Measurements from ENCODE around the gene RAB3IP. TPM values are rescaled to one million over a fixed set of nuclear protein-coding genes. Genes with fewer than 3 reads are reported as not detected.

RAB3IP gene
- total RNA-seq = 10 to 100 TPM; 19.6 to 27.7 TPM

- peak; percentile 96 to 97 for ATAC-seq
- Mint-ChIP-seq H3K27ac (peak within 1 kb of the TSS; percentile 27 to 85), H3K4me1 (ENCODE audit: low read depth in 2 of 2) (peaks cover 8 to 16% of the 10 kb centered on the region in 2 donors), H3K4me3 (peak within 1 kb of the TSS; percentile 92), H3K36me3 (no peaks in the 10 kb centered on the region), H3K27me3 (peaks cover 5 to 17% of the 10 kb centered on the region in 2 donors), H3K9me3 (no peaks in the 10 kb centered on the region)
- DNase-seq (ENCODE audit: low spot score) = peak; percentile 93
These were observed at the start of gene RAB3IP for GRCh38 chr12:69738351-69739286. RAB3IP (plus strand) TSS chr12:69738860; CDS start chr12:69755409, 16,549 bp downstream.

- ATAC-seq (no peak), DNase-seq (ENCODE audit: low spot score) (no peak)
- Mint-ChIP-seq H3K4me1 (ENCODE audit: low read depth in 2 of 2) (peaks cover 0 to 3% of the 10 kb centered on the region in 2 donors), H3K27me3 (peaks cover 17 to 36% of the 10 kb centered on the region in 2 donors), H3K4me3 (no peak overlapping the region), H3K27ac (no peak overlapping the region), H3K36me3 (no peaks in the 10 kb centered on the region), H3K9me3 (no peaks in the 10 kb centered on the region)
These were observed 49.0 kb upstream of the RAB3IP start for GRCh38 chr12:69689638-69690037.

GRCh38 chr12:69694123-69694522, 44.5 kb upstream of the RAB3IP start:
- Mint-ChIP-seq H3K36me3 (no peaks in the 10 kb centered on the region), H3K4me3 (no peak overlapping the region), H3K4me1 (ENCODE audit: low read depth in 2 of 2) (peaks cover 0 to 3% of the 10 kb centered on the region in 2 donors), H3K9me3 (no peaks in the 10 kb centered on the region), H3K27me3 (peaks cover 14 to 21% of the 10 kb centered on the region in 2 donors), H3K27ac (no peak overlapping the region)
- DNase-seq (ENCODE audit: low spot score) = no peak
- no peak for ATAC-seq

GRCh38 chr12:69698054-69698453, 40.6 kb upstream of the RAB3IP start:
- ATAC-seq = no peak
- no peak for DNase-seq (ENCODE audit: low spot score)
- Mint-ChIP-seq H3K4me1 (ENCODE audit: low read depth in 2 of 2) (no peaks in the 10 kb centered on the region), H3K4me3 (no peak overlapping the region), H3K27ac (no peak overlapping the region), H3K36me3 (no peaks in the 10 kb centered on the region), H3K9me3 (no peaks in the 10 kb centered on the region), H3K27me3 (peaks cover 13 to 20% of the 10 kb centered on the region in 2 donors)

DNA sequence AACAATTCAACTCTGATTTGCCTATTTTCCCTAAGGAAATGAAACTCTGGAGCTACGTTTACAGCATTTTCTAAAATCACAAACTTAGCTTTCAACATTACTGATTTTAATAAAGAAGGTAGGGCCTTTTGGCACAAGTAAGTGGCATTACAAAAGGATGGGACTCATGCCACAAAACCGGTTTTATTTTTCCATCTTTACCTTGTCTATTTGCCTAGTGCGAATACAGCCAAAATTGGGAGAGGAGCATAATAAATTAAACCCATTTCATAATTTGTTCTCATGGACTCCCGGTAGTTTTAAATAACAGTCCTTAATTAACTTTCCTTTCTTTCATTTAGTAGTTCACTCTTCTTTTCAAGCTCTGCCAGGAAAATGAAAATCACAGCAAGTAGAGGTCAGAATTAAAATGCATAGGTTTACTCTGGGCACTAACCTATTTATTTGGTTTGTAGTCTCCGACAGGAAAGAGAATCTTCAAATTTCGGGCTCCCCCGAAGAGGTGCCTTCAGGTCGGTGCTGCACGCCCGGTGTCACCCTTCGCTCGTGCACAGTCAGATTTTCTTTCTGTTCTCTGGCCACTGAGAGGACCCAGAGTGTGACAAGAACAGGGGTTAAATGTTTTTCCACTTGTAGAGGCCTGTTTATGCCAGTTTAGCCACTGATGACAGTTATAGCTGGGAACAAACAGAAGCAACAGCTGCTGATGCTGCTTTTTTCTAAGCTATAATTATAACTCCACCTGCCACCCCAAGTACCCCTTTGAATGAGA, 39.7 kb upstream of the RAB3IP start, which contains the start of gene BEST3:
Gene BEST3, minus strand, starts transcription at position 535 of the 772 bp plus-strand sequence. CDS start 1,505 bp downstream, outside the sequence.
- DNase-seq (ENCODE audit: low spot score) = no peak
- Mint-ChIP-seq H3K27me3 (peaks cover 13 to 24% of the 10 kb centered on the region in 2 donors), H3K27ac (no peak within 1 kb of the TSS), H3K4me3 (no peak within 1 kb of the TSS), H3K9me3 (no peaks in the 10 kb centered on the region), H3K4me1 (ENCODE audit: low read depth in 2 of 2) (no peaks in the 10 kb centered on the region), H3K36me3 (no peaks in the 10 kb centered on the region)
- ATAC-seq = no peak

- Mint-ChIP-seq H3K36me3 (no peaks in the 10 kb centered on the region), H3K27ac (no peak overlapping the region), H3K4me1 (ENCODE audit: low read depth in 2 of 2) (no peaks in the 10 kb centered on the region), H3K27me3 (peaks cover 19 to 34% of the 10 kb centered on the region in 2 donors), H3K9me3 (no peaks in the 10 kb centered on the region), H3K4me3 (no peak overlapping the region)
- DNase-seq (ENCODE audit: low spot score) (no peak), ATAC-seq (no peak)
These were observed 36.8 kb upstream of the RAB3IP start for GRCh38 chr12:69701826-69702225.

DNA sequence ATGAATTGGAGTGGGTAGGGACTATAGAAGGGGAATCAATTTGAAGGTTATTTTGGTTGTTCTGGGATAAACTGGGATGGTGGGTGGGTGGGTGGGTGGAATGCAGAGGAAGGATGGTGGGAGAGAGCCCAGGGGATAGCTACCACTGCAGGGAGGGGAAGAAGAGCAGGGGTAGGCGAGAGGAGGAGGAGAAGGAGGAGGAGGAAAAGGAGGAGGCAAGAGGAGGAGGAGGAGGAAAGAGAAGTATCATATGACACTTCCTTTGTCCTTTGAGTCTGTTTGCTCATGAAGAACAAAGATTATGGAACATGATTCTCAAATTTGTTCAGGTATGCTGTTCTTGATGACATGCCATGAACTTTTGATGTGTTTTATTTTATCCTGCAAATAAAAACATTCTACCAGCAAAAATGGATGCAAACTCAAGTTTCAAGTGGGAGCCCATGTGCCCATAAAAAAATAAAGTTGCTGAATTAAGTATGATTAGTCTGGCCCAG, 35.5 kb upstream of the RAB3IP start:
- Mint-ChIP-seq H3K9me3 (no peaks in the 10 kb centered on the region), H3K27me3 (peaks cover 21 to 40% of the 10 kb centered on the region in 2 donors)

DNA sequence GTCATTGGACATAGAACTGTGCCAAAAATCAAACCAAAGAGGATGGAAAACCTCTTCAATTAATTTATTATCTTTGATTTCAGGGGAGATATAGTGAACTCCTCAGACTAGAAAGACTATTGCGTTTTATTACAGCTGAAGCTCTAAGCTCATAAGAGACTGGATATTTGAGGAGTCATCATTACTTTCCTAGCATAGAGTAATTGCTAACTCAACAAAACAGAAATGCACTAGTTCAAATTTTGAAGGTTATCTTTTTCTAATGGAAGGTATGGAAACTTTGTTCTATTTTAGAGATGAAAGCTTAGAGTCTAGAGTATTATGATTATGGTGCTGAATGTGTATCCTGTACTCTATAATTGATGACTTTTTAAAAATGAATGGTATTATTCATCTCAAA, 34.3 kb upstream of the RAB3IP start:
- no peak overlapping the region for H3K27ac Mint-ChIP-seq
- no peaks in the 10 kb centered on the region for H3K9me3 Mint-ChIP-seq
- H3K4me3 Mint-ChIP-seq = no peak overlapping the region
- no peak for DNase-seq (ENCODE audit: low spot score)
- ATAC-seq = no peak
- H3K27me3 Mint-ChIP-seq = peaks cover 24 to 40% of the 10 kb centered on the region in 2 donors
- no peaks in the 10 kb centered on the region for H3K36me3 Mint-ChIP-seq
- no peaks in the 10 kb centered on the region for H3K4me1 Mint-ChIP-seq (ENCODE audit: low read depth in 2 of 2)

More for the DNA sequence above, 35.5 kb upstream of the RAB3IP start:
- H3K4me1 Mint-ChIP-seq (ENCODE audit: low read depth in 2 of 2) = no peaks in the 10 kb centered on the region
- DNase-seq (ENCODE audit: low spot score) (no peak), ATAC-seq (no peak)
- H3K36me3 Mint-ChIP-seq = no peaks in the 10 kb centered on the region
- no peak overlapping the region for H3K27ac Mint-ChIP-seq
- H3K4me3 Mint-ChIP-seq = no peak overlapping the region

DNA sequence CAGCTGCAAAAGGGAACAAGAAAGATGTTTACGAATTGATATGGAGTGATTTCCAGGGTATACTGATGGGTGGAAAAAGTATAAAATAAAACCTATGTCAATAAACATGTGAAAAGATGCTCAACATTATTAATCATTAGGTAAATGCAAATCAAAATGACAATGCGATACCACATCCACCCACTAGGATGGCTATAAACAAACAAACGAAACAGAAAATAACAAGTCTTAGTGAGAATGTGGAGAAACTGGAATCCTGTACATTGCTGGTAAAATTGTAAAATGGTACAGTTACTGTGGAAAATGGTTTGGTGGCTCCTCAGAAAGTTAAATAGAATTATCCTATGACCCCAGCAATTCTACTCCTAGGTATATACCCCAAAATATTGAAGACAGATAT, 30.0 kb upstream of the RAB3IP start:
- ATAC-seq = no peak
- H3K27me3 Mint-ChIP-seq = peaks cover 28 to 43% of the 10 kb centered on the region in 2 donors
- no peak for DNase-seq (ENCODE audit: low spot score)
- no peak overlapping the region for H3K27ac Mint-ChIP-seq
- no peaks in the 10 kb centered on the region for H3K9me3 Mint-ChIP-seq
- no peak overlapping the region for H3K4me3 Mint-ChIP-seq
- no peaks in the 10 kb centered on the region for H3K4me1 Mint-ChIP-seq (ENCODE audit: low read depth in 2 of 2)
- H3K36me3 Mint-ChIP-seq = no peaks in the 10 kb centered on the region

DNA sequence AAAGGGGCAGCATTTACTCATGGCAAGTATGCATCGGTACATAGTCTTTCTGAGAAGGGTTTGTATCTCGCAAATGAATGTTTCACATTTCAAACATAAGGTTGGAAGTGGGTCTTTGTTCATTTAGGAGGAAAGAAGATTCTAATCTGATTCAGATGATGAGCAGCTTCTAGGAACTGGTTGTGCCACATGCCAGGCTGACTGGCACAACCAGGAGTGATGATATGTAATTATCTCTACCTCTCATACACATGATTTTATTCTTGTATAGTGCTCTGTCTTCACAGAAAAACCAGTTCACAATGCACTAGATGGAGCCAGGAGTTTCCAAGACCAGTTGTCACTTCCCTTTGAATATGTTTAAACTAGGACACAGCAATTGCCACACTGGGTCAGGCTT, 25.8 kb upstream of the RAB3IP start:
- Mint-ChIP-seq H3K4me1 (ENCODE audit: low read depth in 2 of 2) (no peaks in the 10 kb centered on the region), H3K4me3 (no peak overlapping the region), H3K36me3 (no peaks in the 10 kb centered on the region), H3K9me3 (no peaks in the 10 kb centered on the region), H3K27me3 (peaks cover 12 to 33% of the 10 kb centered on the region in 2 donors), H3K27ac (no peak overlapping the region)
- DNase-seq (ENCODE audit: low spot score) (no peak), ATAC-seq (no peak)

DNA sequence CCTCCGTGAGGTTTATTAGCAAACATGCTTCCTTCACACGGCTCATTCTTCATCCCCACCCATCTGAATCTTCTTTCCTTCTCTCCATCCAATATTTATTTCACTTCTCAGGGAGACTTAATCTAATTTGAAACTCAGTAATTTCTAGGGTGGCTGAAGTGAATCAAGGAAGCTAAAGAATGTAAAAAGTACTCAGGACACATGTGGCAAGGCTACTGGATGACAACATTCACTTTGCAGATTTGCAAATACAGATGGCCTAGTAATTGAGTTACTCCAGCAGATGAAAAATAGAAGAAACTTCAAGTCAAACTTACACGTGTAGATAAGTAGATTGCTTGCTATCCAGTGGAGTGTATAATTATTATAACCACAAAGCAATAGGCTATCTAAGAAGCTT, 24.1 kb upstream of the RAB3IP start:
- Mint-ChIP-seq H3K27me3 (peaks cover 9 to 30% of the 10 kb centered on the region in 2 donors), H3K27ac (no peak overlapping the region), H3K4me1 (ENCODE audit: low read depth in 2 of 2) (no peaks in the 10 kb centered on the region), H3K36me3 (no peaks in the 10 kb centered on the region), H3K9me3 (no peaks in the 10 kb centered on the region), H3K4me3 (no peak overlapping the region)
- DNase-seq (ENCODE audit: low spot score) (no peak), ATAC-seq (no peak)

- no peak for ATAC-seq
- no peak overlapping the region for H3K4me3 Mint-ChIP-seq
- no peaks in the 10 kb centered on the region for H3K36me3 Mint-ChIP-seq
- no peaks in the 10 kb centered on the region for H3K4me1 Mint-ChIP-seq (ENCODE audit: low read depth in 2 of 2)
- H3K9me3 Mint-ChIP-seq = no peaks in the 10 kb centered on the region
- peaks cover 18 to 45% of the 10 kb centered on the region in 2 donors for H3K27me3 Mint-ChIP-seq
- no peak for DNase-seq (ENCODE audit: low spot score)
- no peak overlapping the region for H3K27ac Mint-ChIP-seq
These were observed 19.0 kb upstream of the RAB3IP start for GRCh38 chr12:69719336-69720316.

- no peak for ATAC-seq
- DNase-seq (ENCODE audit: low spot score) = no peak
- Mint-ChIP-seq H3K9me3 (no peaks in the 10 kb centered on the region), H3K27ac (no peak overlapping the region), H3K4me1 (ENCODE audit: low read depth in 2 of 2) (no peaks in the 10 kb centered on the region), H3K4me3 (no peak overlapping the region), H3K27me3 (peaks cover 18 to 44% of the 10 kb centered on the region in 2 donors), H3K36me3 (no peaks in the 10 kb centered on the region)
These were observed 17.9 kb upstream of the RAB3IP start for GRCh38 chr12:69720750-69721149.
